Upper lobe of left lung (tissue), 6 donors: ENCODE results near the gene MIPOL1. TPM values are rescaled to one million over a fixed set of nuclear protein-coding genes. Genes with fewer than 3 reads are reported as not detected.

Experiments used
- ATAC-seq, 2 donors: fragments of 200-7000 bp; cut with Tn5 transposase; one replicate each; pipeline ENCODE4 v1.9.1; 2022; ENCODE audit warnings: mild to moderate bottlenecking in 2 of 2, moderate library complexity in 2 of 2; ENCODE audit not compliant: low FRiP score in 2 of 2
- DNase-seq, 2 donors: peaks; one replicate each; pipeline ENCODE4 v3.0.0-alpha.2; 2019 to 2020
- H3K27ac ChIP-seq, 4 donors: fragments of 200-600 bp; sonication (generic); one replicate each; pipeline ENCODE4 v1.5.1; 2016 to 2019
- H3K27me3 ChIP-seq, 4 donors: fragments of 200-600 bp; sonication (generic); one replicate each; pipeline ENCODE4 v1.5.1; 2017 to 2019
- H3K36me3 ChIP-seq, 4 donors: fragments of 200-600 bp; sonication (generic); one replicate each; pipeline ENCODE4 v1.5.1; 2016 to 2019
- H3K4me1 ChIP-seq, 4 donors: fragments of 200-600 bp; sonication (generic); one replicate each; pipeline ENCODE4 v1.5.1; 2018 to 2019
- H3K4me3 ChIP-seq, 4 donors: fragments of 200-600 bp; sonication (generic); one replicate each; pipeline ENCODE4 v1.5.1; 2017 to 2019; ENCODE audit warnings: mild to moderate bottlenecking in 2 of 4, moderate library complexity in 1 of 4
- H3K9me3 ChIP-seq, 4 donors: fragments of 200-600 bp; sonication (generic); one replicate each; pipeline ENCODE4 v1.5.1; 2018 to 2019
- CTCF ChIP-seq, 6 experiments: fragments of 450-650 bp in 4 of 6; fragments of 200-600 bp in 2 of 6; sonication (generic) in 2 of 6; IDR thresholded peaks; one replicate each; pipeline ENCODE4 v1.5.1; 2016 to 2019; ENCODE audit warnings: antibody characterized with exemption in 6 of 6
- EP300 ChIP-seq, 4 donors: sonication (generic); formaldehyde crosslinking; IDR thresholded peaks; one replicate each; pipeline ENCODE4 v1.5.1; 2017; ENCODE audit warnings: antibody characterized with exemption in 4 of 4, control low read depth in 2 of 4
- POLR2A ChIP-seq, 4 donors: fragments of 450-650 bp; IDR thresholded peaks; one replicate each; pipeline ENCODE4 v1.5.1; 2016 to 2017; ENCODE audit warnings: antibody characterized with exemption in 4 of 4, mild to moderate bottlenecking in 2 of 4
- POLR2AphosphoS5 ChIP-seq, 2 donors: sonication (generic); formaldehyde crosslinking; IDR thresholded peaks; one replicate each; pipeline ENCODE4 v1.5.1; 2017; ENCODE audit warnings: antibody characterized with exemption in 2 of 2
- WGBS, 2 donors: methylation state at CpG; one replicate each; pipeline ENCODE4 v1.1.5; 2017 to 2018; 5-methylcytosine and 5-hydroxymethylcytosine counted together
- total RNA-seq, 6 donors: library from RNA; depleted of rRNA in 4 of 6; stranded (reverse); fragments of >200 nt in 4 of 6; gene quantifications; one replicate each; pipeline versions ENCODE4 v1.1.0 to v1.2.1, GENCODE V29; 2016 to 2021
- donor health status: DM: no; HTN: no; CAD: no; lungs with moderate emphysema.
- donor health status: DM: no; HTN: yes; CAD: no; lungs with severe emphysema.

The MIPOL1 gene
- total RNA-seq, 6 donors from 2014 or later: 4.1 to 32.6 (median 8.4) TPM

GRCh38 chr14:37237735-37238200, 40.0 kb downstream of the MIPOL1 start:
- Histone ChIP-seq H3K36me3 (no peaks in the 10 kb centered on the region), H3K27ac (no peak overlapping the region), H3K4me3 (no peak overlapping the region), H3K27me3 (no peaks in the 10 kb centered on the region), H3K9me3 (no peaks in the 10 kb centered on the region), H3K4me1 (no peaks in the 10 kb centered on the region)
- no peak for ATAC-seq
- no peak for DNase-seq
- TF ChIP-seq POLR2A (IDR thresholded peaks at IDR 0.05): no peak
- no peak for TF ChIP-seq EP300 (IDR thresholded peaks at IDR 0.05)
- TF ChIP-seq POLR2AphosphoS5 (IDR thresholded peaks at IDR 0.05): no peak
- no peak for TF ChIP-seq CTCF (IDR thresholded peaks at IDR 0.05)
- 80 to 84% methylated on average over 5 of the region's 5 CpGs for WGBS, 2 donors

GRCh38 chr14:37241198-37241597, 43.5 kb downstream of the MIPOL1 start:
- 92 to 98% methylated on average over 4 of the region's 4 CpGs for WGBS, 2 donors
- Histone ChIP-seq H3K27ac (no peak overlapping the region), H3K4me3 (no peak overlapping the region), H3K9me3 (no peaks in the 10 kb centered on the region), H3K27me3 (no peaks in the 10 kb centered on the region), H3K4me1 (no peaks in the 10 kb centered on the region), H3K36me3 (no peaks in the 10 kb centered on the region)
- TF ChIP-seq CTCF (IDR thresholded peaks at IDR 0.05) (no peak), POLR2A (IDR thresholded peaks at IDR 0.05) (no peak), POLR2AphosphoS5 (IDR thresholded peaks at IDR 0.05) (no peak), EP300 (IDR thresholded peaks at IDR 0.05) (no peak)
- DNase-seq (no peak), ATAC-seq (no peak)

- Histone ChIP-seq H3K36me3 (no peaks in the 10 kb centered on the region), H3K9me3 (no peaks in the 10 kb centered on the region), H3K4me1 (no peaks in the 10 kb centered on the region), H3K4me3 (no peak overlapping the region), H3K27me3 (no peaks in the 10 kb centered on the region), H3K27ac (no peak overlapping the region)
- no peak for DNase-seq
- ATAC-seq: peak in 1 of 2 donors; percentile 51
- peak; percentile 55 to 71 (median 64) for TF ChIP-seq CTCF (IDR thresholded peaks at IDR 0.05)
- no peak for TF ChIP-seq EP300 (IDR thresholded peaks at IDR 0.05)
Measured at GRCh38 chr14:37246427-37246829, 48.7 kb downstream of the MIPOL1 start.

- H3K27ac ChIP-seq: no peak overlapping the region
- 85 to 89% methylated on average over 3 of the region's 3 CpGs for WGBS, 2 donors
- no peaks in the 10 kb centered on the region for H3K36me3 ChIP-seq
- no peaks in the 10 kb centered on the region for H3K9me3 ChIP-seq
- DNase-seq: no peak
- ATAC-seq: peak in 1 of 2 donors; percentile 26
- H3K4me3 ChIP-seq: no peak overlapping the region
- H3K27me3 ChIP-seq: no peaks in the 10 kb centered on the region
- H3K4me1 ChIP-seq: no peaks in the 10 kb centered on the region
- TF ChIP-seq CTCF (IDR thresholded peaks at IDR 0.05) (no peak), POLR2A (IDR thresholded peaks at IDR 0.05) (no peak), POLR2AphosphoS5 (IDR thresholded peaks at IDR 0.05) (no peak), EP300 (IDR thresholded peaks at IDR 0.05) (no peak)
Measured at GRCh38 chr14:37247791-37248461, 50.2 kb downstream of the MIPOL1 start.

GRCh38 chr14:37251775-37252174, 54.0 kb downstream of the MIPOL1 start:
- Histone ChIP-seq H3K36me3 (no peaks in the 10 kb centered on the region), H3K27ac (no peak overlapping the region), H3K4me3 (no peak overlapping the region), H3K27me3 (no peaks in the 10 kb centered on the region), H3K4me1 (no peaks in the 10 kb centered on the region), H3K9me3 (no peaks in the 10 kb centered on the region)
- DNase-seq: no peak
- no peak for ATAC-seq
- TF ChIP-seq EP300 (IDR thresholded peaks at IDR 0.05) (no peak), POLR2AphosphoS5 (IDR thresholded peaks at IDR 0.05) (no peak), CTCF (IDR thresholded peaks at IDR 0.05) (no peak), POLR2A (IDR thresholded peaks at IDR 0.05) (no peak)
